Esophagus squamous epithelium (tissue), 4 donors: ENCODE data around the gene OR51L1.

Experiments
- CTCF ChIP-seq, 6 experiments: fragments of 450-650 bp in 4 of 6; fragments of 200-600 bp in 2 of 6; sonication (generic) in 2 of 6; IDR thresholded peaks; one replicate each; pipeline ENCODE4 v1.5.1; 2016 to 2019; ENCODE audit warnings: antibody characterized with exemption in 6 of 6, mild to moderate bottlenecking in 4 of 6, moderate library complexity in 4 of 6
- POLR2A ChIP-seq, 4 donors: fragments of 450-650 bp; IDR thresholded peaks; one replicate each; pipeline ENCODE4 v1.6.1; 2017; ENCODE audit warnings: antibody characterized with exemption in 4 of 4, mild to moderate bottlenecking in 4 of 4, moderate library complexity in 3 of 4

- no peak for TF ChIP-seq CTCF (IDR thresholded peaks at IDR 0.05)
- TF ChIP-seq POLR2A (IDR thresholded peaks at IDR 0.05): no peak
These were observed 37.3 kb upstream of the OR51L1 start for GRCh38 chr11:4957396-4957795.
